AG20443 (cell line): ENCODE measurements around the gene AKAP13.

Source experiments
- DNase-seq: peaks from one replicate; pipeline ENCODE4 v3.0.0; 2012; ENCODE audit warnings: low spot score, mixed read lengths

AKAP13 gene

GRCh38 chr15:85598718-85599398 is 218.5 kb downstream of the AKAP13 start:
- no peak for DNase-seq

- DNase-seq: no peak
Measured at GRCh38 chr15:85600001-85600400, 219.6 kb downstream of the AKAP13 start.

- DNase-seq: no peak
Measured at GRCh38 chr15:85603160-85603559, 222.8 kb downstream of the AKAP13 start.

- no peak for DNase-seq
Measured at GRCh38 chr15:85603703-85604102, 223.3 kb downstream of the AKAP13 start.

- no peak for DNase-seq
Measured at GRCh38 chr15:85604194-85604593, 223.8 kb downstream of the AKAP13 start.

- no peak for DNase-seq
Measured at GRCh38 chr15:85606738-85607137, 226.3 kb downstream of the AKAP13 start.

GRCh38 chr15:85607141-85607806 is 226.9 kb downstream of the AKAP13 start:
- no peak for DNase-seq

GRCh38 chr15:85607842-85608241 is 227.4 kb downstream of the AKAP13 start:
- peak; percentile 70 for DNase-seq

- DNase-seq: no peak
Measured at GRCh38 chr15:85609492-85609891, 229.1 kb downstream of the AKAP13 start.

- DNase-seq: no peak
Measured at GRCh38 chr15:85611361-85611760, 231.0 kb downstream of the AKAP13 start.

- DNase-seq: no peak
Measured at GRCh38 chr15:85614059-85614458, 233.7 kb downstream of the AKAP13 start.

GRCh38 chr15:85615930-85616329 is 235.5 kb downstream of the AKAP13 start:
- DNase-seq: peak; percentile 31

- peak; percentile 37 for DNase-seq
Measured at GRCh38 chr15:85616549-85617110, 236.2 kb downstream of the AKAP13 start.

- DNase-seq: no peak
Measured at GRCh38 chr15:85618228-85618505, 237.8 kb downstream of the AKAP13 start.

GRCh38 chr15:85618956-85619491 is 238.6 kb downstream of the AKAP13 start:
- peak; percentile 72 for DNase-seq

GRCh38 chr15:85619992-85620689 is 239.7 kb downstream of the AKAP13 start:
- DNase-seq: no peak

GRCh38 chr15:85620690-85621049 is 240.3 kb downstream of the AKAP13 start:
- peak; percentile 41 for DNase-seq

- peak; percentile 45 for DNase-seq
Measured at GRCh38 chr15:85621094-85621493, 240.7 kb downstream of the AKAP13 start.

GRCh38 chr15:85622221-85622831 is 241.9 kb downstream of the AKAP13 start:
- peak; percentile 12 for DNase-seq

GRCh38 chr15:85623315-85624049 is 243.1 kb downstream of the AKAP13 start:
- DNase-seq: peak; percentile 28

- DNase-seq: peak; percentile 14
Measured at GRCh38 chr15:85624291-85624801, 243.9 kb downstream of the AKAP13 start.
